ENCODE data around the gene FLCN.

FLCN gene

GRCh38 chr17:17205368-17206123 lies 31.4 kb downstream of the FLCN start:
- DNase-seq, result peak; percentile 62
- H2AFZ ChIP-seq (ENCODE audit: low read depth, low read length), result peak overlapping the region; percentile 68
- H3K9me3 ChIP-seq (ENCODE audit: insufficient read depth, low read length, severe bottlenecking), result no peaks in the 10 kb centered on the region
- H3K4me1 ChIP-seq (ENCODE audit: insufficient read depth, low read length), result peaks cover 32% of the 10 kb centered on the region
- peak overlapping the region; percentile 37 to 62; a peak in 3 of 4 replicates for H3K4me3 ChIP-seq (ENCODE audit: low read depth in 1 of 2, low read length in 2 of 2)
- H3K4me2 ChIP-seq (ENCODE audit: insufficient read depth, low read length), result peak overlapping the region; percentile 91
- peaks cover 8% of the 10 kb centered on the region; the same call in 1 of the 2 replicates for H3K79me2 ChIP-seq (ENCODE audit: insufficient read depth, low read length)
- no peaks in the 10 kb centered on the region for H3K27me3 ChIP-seq (ENCODE audit: insufficient read depth, low read length, poor library complexity)
- peak overlapping the region; percentile 70 for H3K9ac ChIP-seq (ENCODE audit: low read depth, low read length)
- TF ChIP-seq CTCF (IDR thresholded peaks at IDR 0.05; ENCODE audit: borderline replicate concordance, extremely low read depth, low read length, poor library complexity, severe bottlenecking) (no peak), EZH2 (IDR thresholded peaks at IDR 0.05; ENCODE audit: borderline replicate concordance, low read depth, low read length, severe bottlenecking) (no peak)
- H4K20me1 ChIP-seq (ENCODE audit: insufficient read depth, low read length), result peaks cover 26% of the 10 kb centered on the region; the same call in 1 of the 2 replicates
- H3K27ac ChIP-seq (ENCODE audit: low read length), result peak overlapping the region; percentile 59
- peak; percentile 70 for ATAC-seq (ENCODE audit: insufficient read depth, low read depth)
- peaks cover 9% of the 10 kb centered on the region for H3K36me3 ChIP-seq (ENCODE audit: insufficient read depth, low read length)

GRCh38 chr17:17204635-17205231 lies 32.2 kb downstream of the FLCN start:
- Histone ChIP-seq H4K20me1 (ENCODE audit: insufficient read depth, low read length) (peaks cover 26% of the 10 kb centered on the region; the same call in 1 of the 2 replicates), H3K79me2 (ENCODE audit: insufficient read depth, low read length) (peaks cover 8% of the 10 kb centered on the region; the same call in 1 of the 2 replicates), H3K27ac (ENCODE audit: low read length) (no peak overlapping the region), H3K4me3 (ENCODE audit: low read depth in 1 of 2, low read length in 2 of 2) (peak overlapping the region; percentile 37 to 62; a peak in 3 of 4 replicates), H3K4me1 (ENCODE audit: insufficient read depth, low read length) (peaks cover 32% of the 10 kb centered on the region), H3K9me3 (ENCODE audit: insufficient read depth, low read length, severe bottlenecking) (no peaks in the 10 kb centered on the region), H2AFZ (ENCODE audit: low read depth, low read length) (no peak overlapping the region), H3K36me3 (ENCODE audit: insufficient read depth, low read length) (peaks cover 9% of the 10 kb centered on the region), H3K27me3 (ENCODE audit: insufficient read depth, low read length, poor library complexity) (no peaks in the 10 kb centered on the region), H3K9ac (ENCODE audit: low read depth, low read length) (peak overlapping the region; percentile 70), H3K4me2 (ENCODE audit: insufficient read depth, low read length) (peak overlapping the region; percentile 91)
- TF ChIP-seq CTCF (IDR thresholded peaks at IDR 0.05; ENCODE audit: borderline replicate concordance, extremely low read depth, low read length, poor library complexity, severe bottlenecking) (no peak), EZH2 (IDR thresholded peaks at IDR 0.05; ENCODE audit: borderline replicate concordance, low read depth, low read length, severe bottlenecking) (no peak)
- no peak for DNase-seq
- no peak for ATAC-seq (ENCODE audit: insufficient read depth, low read depth)

- Histone ChIP-seq H3K27ac (ENCODE audit: low read length) (no peak overlapping the region), H3K4me3 (ENCODE audit: low read depth in 1 of 2, low read length in 2 of 2) (peak overlapping the region in 1 of 2 experiments; percentile 62; a peak in 1 of 4 replicates)
Measured at GRCh38 chr17:17204041-17204591, 32.9 kb downstream of the FLCN start.

More at GRCh38 chr17:17204041-17204591, 32.9 kb downstream of the FLCN start:
- peaks cover 8% of the 10 kb centered on the region; the same call in 1 of the 2 replicates for H3K79me2 ChIP-seq (ENCODE audit: insufficient read depth, low read length)
- no peak for TF ChIP-seq EZH2 (IDR thresholded peaks at IDR 0.05; ENCODE audit: borderline replicate concordance, low read depth, low read length, severe bottlenecking)
- TF ChIP-seq CTCF (IDR thresholded peaks at IDR 0.05; ENCODE audit: borderline replicate concordance, extremely low read depth, low read length, poor library complexity, severe bottlenecking), result no peak
- peaks cover 26% of the 10 kb centered on the region; the same call in 1 of the 2 replicates for H4K20me1 ChIP-seq (ENCODE audit: insufficient read depth, low read length)
- peak overlapping the region; percentile 91 for H3K4me2 ChIP-seq (ENCODE audit: insufficient read depth, low read length)
- H3K36me3 ChIP-seq (ENCODE audit: insufficient read depth, low read length), result peaks cover 9% of the 10 kb centered on the region
- H3K4me1 ChIP-seq (ENCODE audit: insufficient read depth, low read length), result peaks cover 32% of the 10 kb centered on the region
- H3K9me3 ChIP-seq (ENCODE audit: insufficient read depth, low read length, severe bottlenecking), result no peaks in the 10 kb centered on the region
- ATAC-seq (ENCODE audit: insufficient read depth, low read depth), result no peak
- H3K9ac ChIP-seq (ENCODE audit: low read depth, low read length), result peak overlapping the region; percentile 70
- DNase-seq, result no peak
- no peak overlapping the region for H2AFZ ChIP-seq (ENCODE audit: low read depth, low read length)
- no peaks in the 10 kb centered on the region for H3K27me3 ChIP-seq (ENCODE audit: insufficient read depth, low read length, poor library complexity)

All from DND-41 (cell line).